Stimulated activated CD4-positive, alpha-beta T cell treated with anti-CD3 and anti-CD28 coated beads, Interleukin-1b, Interleukin-23, amount 100 ng/mL, for 4 hours (primary cell): ENCODE data around the gene OLIG1.
A peak's percentile ranks its signal among the peaks of the same experiment; 100 is the strongest.

ENCODE experiments used
- DNase-seq, 2 donors: peaks; one replicate each; pipeline ENCODE4 v3.0.0-alpha.2; 2020; ENCODE audit warnings: low read depth in 2 of 2

OLIG1 gene, protein sequence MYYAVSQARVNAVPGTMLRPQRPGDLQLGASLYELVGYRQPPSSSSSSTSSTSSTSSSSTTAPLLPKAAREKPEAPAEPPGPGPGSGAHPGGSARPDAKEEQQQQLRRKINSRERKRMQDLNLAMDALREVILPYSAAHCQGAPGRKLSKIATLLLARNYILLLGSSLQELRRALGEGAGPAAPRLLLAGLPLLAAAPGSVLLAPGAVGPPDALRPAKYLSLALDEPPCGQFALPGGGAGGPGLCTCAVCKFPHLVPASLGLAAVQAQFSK

DNA sequence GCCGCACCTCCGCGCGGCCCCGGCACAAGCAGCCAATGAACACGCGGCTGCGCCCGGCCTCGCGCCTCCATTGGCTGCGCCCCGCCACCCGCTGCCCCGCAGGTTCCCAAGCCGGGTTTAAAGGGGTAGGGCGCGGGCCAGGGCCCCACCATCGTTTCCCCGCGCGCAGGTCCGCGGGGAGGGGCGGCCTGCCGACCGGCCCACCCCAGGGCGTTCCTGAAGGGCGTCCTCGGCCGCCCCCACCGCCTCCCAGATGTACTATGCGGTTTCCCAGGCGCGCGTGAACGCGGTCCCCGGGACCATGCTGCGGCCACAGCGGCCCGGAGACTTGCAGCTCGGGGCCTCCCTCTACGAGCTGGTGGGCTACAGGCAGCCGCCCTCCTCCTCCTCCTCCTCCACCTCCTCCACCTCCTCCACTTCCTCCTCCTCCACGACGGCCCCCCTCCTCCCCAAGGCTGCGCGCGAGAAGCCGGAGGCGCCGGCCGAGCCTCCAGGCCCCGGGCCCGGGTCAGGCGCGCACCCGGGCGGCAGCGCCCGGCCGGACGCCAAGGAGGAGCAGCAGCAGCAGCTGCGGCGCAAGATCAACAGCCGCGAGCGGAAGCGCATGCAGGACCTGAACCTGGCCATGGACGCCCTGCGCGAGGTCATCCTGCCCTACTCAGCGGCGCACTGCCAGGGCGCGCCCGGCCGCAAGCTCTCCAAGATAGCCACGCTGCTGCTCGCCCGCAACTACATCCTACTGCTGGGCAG, at the start of gene OLIG1:
Gene OLIG1, plus strand, starts transcription at position 148 of the 750 bp plus-strand sequence. Its CDS starts 106 bp downstream, at position 254.
- peak in 1 of 2 donors; percentile 50 for DNase-seq

DNA sequence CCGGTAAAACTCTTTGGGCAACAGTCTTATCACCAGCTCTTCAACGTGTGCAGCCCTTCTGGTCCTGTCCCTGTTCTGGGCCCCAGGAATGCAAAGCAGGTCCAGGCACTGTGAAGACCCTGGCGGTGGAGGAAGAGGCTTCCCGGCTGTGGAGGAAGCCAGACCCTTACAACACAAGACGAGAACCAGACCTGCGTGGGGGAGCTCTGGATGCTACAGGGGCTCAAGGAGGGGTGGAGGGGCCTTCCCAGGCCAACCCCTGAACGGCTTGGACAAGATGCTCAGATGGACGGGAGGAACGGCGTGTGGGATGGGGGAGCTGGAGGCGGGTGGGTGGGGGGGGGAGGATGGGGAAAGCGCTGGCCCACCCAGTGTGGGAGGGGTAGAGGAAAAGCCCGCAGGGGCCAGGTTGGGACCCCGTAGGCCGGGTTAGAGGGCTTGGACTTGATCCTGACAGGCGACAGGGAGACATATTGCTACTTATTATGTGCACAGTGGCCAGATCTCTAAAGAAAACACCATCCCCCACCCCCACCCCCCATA, 49.3 kb upstream of the OLIG1 start:
- no peak for DNase-seq

DNA sequence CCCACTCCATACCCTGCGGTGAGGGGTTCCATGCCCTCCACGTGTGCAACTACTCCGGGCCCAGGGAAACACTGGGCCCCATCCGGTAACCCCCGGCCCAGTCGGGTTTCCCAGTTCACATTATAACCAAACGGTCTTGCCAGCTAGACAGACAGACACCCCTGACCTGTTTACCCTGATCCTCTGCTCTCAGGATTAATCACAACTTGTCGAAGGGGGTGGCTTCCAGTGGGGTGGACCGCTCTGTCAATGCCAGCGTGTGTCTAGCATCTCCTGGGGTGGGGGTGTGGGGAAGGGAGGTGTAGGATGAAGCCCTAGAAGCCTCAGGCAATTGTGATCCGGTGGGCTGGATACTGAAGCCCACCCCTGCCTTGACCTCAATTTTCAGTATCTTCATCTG, 48.8 kb upstream of the OLIG1 start:
- no peak for DNase-seq

DNA sequence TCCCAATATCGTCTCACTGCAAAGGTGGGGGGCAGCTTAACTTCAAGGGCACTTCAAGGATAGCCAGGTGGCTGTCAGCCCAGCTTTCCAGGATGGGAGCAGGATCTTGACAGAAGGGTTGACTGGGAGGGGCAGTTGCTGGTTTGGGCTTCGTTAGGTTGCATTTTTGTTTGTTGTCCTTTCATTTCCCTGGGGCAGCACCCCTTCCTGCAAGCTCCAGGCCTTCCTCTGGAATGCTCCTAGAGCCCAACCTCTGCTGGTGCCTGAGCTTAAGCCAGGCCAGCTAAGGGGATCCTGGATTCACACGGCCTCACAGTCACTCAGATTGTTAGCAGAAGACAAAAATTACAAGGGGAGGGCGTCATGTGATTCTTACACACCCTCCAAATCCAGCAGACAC, 48.3 kb upstream of the OLIG1 start:
- no peak for DNase-seq

DNA sequence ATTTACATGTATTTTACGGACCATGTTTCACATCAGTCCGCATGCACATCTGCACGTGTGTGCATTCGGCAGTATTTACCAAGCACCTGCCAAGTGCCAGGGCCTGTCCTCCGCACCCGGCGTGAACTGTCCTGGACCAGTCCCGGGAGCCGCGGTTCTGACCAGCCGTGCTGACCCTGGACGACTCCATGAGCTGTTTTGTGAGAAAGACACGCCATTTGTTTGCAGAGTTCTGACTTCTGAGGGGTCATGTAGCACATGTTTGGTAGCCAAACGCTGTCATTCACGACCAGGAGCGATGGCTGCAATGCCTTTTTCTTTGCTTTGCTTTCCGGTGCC, 47.5 kb upstream of the OLIG1 start:
- no peak for DNase-seq

DNA sequence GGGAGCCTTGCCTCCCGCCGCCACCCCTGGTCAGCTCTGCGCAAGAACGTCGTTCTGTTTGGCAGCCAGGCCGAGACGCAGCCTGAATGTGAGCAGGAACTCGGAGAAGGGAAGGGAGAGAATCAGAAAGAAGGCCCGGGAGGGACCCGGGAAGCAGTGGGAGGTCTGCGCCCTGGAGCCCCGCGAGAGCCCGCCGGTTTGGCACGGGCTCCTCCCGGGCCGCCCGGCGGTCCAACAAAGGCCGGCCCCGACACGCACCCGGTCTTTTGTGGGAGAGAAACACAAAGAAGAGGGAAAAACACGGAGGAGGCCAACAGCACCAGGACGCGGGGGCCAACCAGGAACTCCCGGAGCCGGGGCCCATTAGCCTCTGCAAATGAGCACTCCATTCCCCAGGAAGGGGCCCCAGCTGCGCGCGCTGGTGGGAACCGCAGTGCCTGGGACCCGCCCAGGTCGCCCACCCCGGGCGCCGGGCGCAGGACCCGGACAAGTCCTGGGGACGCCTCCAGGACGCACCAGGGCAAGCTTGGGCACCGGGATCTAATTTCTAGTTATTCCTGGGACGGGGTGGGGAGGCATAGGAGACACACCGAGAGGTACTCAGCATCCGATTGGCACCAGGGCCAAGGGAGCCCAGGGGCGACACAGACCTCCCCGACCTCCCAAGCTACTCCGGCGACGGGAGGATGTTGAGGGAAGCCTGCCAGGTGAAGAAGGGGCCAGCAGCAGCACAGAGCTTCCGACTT, 46.9 kb upstream of the OLIG1 start:
- DNase-seq, result no peak

DNA sequence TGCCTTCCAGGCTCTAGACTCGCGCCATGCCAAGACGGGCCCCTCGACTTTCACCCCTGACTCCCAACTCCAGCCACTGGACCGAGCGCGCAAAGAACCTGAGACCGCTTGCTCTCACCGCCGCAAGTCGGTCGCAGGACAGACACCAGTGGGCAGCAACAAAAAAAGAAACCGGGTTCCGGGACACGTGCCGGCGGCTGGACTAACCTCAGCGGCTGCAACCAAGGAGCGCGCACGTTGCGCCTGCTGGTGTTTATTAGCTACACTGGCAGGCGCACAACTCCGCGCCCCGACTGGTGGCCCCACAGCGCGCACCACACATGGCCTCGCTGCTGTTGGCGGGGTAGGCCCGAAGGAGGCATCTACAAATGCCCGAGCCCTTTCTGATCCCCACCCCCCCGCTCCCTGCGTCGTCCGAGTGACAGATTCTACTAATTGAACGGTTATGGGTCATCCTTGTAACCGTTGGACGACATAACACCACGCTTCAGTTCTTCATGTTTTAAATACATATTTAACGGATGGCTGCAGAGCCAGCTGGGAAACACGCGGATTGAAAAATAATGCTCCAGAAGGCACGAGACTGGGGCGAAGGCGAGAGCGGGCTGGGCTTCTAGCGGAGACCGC, 46.3 kb upstream of the OLIG1 start:
- no peak for DNase-seq

DNA sequence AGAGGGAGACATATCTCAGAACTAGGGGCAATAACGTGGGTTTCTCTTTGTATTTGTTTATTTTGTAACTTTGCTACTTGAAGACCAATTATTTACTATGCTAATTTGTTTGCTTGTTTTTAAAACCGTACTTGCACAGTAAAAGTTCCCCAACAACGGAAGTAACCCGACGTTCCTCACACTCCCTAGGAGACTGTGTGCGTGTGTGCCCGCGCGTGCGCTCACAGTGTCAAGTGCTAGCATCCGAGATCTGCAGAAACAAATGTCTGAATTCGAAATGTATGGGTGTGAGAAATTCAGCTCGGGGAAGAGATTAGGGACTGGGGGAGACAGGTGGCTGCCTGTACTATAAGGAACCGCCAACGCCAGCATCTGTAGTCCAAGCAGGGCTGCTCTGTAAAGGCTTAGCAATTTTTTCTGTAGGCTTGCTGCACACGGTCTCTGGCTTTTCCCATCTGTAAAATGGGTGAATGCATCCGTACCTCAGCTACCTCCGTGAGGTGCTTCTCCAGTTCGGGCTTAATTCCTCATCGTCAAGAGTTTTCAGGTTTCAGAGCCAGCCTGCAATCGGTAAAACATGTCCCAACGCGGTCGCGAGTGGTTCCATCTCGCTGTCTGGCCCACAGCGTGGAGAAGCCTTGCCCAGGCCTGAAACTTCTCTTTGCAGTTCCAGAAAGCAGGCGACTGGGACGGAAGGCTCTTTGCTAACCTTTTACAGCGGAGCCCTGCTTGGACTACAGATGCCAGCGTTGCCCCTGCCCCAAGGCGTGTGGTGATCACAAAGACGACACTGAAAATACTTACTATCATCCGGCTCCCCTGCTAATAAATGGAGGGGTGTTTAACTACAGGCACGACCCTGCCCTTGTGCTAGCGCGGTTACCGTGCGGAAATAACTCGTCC, 45.5 kb upstream of the OLIG1 start:
- no peak for DNase-seq

DNA sequence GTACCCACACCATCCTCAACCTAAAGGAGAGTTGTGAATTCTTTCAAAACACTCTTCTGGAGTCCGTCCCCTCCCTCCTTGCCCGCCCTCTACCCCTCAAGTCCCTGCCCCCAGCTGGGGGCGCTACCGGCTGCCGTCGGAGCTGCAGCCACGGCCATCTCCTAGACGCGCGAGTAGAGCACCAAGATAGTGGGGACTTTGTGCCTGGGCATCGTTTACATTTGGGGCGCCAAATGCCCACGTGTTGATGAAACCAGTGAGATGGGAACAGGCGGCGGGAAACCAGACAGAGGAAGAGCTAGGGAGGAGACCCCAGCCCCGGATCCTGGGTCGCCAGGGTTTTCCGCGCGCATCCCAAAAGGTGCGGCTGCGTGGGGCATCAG, 44.8 kb upstream of the OLIG1 start:
- no peak for DNase-seq

DNA sequence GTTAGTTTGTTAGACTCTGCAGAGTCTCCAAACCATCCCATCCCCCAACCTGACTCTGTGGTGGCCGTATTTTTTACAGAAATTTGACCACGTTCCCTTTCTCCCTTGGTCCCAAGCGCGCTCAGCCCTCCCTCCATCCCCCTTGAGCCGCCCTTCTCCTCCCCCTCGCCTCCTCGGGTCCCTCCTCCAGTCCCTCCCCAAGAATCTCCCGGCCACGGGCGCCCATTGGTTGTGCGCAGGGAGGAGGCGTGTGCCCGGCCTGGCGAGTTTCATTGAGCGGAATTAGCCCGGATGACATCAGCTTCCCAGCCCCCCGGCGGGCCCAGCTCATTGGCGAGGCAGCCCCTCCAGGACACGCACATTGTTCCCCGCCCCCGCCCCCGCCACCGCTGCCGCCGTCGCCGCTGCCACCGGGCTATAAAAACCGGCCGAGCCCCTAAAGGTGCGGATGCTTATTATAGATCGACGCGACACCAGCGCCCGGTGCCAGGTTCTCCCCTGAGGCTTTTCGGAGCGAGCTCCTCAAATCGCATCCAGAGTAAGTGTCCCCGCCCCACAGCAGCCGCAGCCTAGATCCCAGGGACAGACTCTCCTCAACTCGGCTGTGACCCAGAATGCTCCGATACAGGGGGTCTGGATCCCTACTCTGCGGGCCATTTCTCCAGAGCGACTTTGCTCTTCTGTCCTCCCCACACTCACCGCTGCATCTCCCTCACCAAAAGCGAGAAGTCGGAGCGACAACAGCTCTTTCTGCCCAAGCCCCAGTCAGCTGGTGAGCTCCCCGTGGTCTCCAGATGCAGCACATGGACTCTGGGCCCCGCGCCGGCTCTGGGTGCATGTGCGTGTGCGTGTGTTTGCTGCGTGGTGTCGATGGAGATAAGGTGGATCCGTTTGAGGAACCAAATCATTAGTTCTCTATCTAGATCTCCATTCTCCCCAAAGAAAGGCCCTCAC, 44.2 kb upstream of the OLIG1 start, which contains the start of gene OLIG2:
Gene OLIG2, plus strand, starts transcription at position 447 of the 954 bp plus-strand sequence. CDS start 928 bp downstream, outside the sequence.
- DNase-seq, result no peak

DNA sequence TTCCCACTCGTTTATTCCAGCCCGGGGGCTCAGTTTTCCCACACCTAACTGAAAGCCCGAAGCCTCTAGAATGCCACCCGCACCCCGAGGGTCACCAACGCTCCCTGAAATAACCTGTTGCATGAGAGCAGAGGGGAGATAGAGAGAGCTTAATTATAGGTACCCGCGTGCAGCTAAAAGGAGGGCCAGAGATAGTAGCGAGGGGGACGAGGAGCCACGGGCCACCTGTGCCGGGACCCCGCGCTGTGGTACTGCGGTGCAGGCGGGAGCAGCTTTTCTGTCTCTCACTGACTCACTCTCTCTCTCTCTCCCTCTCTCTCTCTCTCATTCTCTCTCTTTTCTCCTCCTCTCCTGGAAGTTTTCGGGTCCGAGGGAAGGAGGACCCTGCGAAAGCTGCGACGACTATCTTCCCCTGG, 43.5 kb upstream of the OLIG1 start:
- DNase-seq, result no peak

DNA sequence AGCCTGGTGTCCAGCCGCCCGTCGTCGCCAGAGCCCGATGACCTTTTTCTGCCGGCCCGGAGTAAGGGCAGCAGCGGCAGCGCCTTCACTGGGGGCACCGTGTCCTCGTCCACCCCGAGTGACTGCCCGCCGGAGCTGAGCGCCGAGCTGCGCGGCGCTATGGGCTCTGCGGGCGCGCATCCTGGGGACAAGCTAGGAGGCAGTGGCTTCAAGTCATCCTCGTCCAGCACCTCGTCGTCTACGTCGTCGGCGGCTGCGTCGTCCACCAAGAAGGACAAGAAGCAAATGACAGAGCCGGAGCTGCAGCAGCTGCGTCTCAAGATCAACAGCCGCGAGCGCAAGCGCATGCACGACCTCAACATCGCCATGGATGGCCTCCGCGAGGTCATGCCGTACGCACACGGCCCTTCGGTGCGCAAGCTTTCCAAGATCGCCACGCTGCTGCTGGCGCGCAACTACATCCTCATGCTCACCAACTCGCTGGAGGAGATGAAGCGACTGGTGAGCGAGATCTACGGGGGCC, 43.0 kb upstream of the OLIG1 start:
- no peak for DNase-seq

DNA sequence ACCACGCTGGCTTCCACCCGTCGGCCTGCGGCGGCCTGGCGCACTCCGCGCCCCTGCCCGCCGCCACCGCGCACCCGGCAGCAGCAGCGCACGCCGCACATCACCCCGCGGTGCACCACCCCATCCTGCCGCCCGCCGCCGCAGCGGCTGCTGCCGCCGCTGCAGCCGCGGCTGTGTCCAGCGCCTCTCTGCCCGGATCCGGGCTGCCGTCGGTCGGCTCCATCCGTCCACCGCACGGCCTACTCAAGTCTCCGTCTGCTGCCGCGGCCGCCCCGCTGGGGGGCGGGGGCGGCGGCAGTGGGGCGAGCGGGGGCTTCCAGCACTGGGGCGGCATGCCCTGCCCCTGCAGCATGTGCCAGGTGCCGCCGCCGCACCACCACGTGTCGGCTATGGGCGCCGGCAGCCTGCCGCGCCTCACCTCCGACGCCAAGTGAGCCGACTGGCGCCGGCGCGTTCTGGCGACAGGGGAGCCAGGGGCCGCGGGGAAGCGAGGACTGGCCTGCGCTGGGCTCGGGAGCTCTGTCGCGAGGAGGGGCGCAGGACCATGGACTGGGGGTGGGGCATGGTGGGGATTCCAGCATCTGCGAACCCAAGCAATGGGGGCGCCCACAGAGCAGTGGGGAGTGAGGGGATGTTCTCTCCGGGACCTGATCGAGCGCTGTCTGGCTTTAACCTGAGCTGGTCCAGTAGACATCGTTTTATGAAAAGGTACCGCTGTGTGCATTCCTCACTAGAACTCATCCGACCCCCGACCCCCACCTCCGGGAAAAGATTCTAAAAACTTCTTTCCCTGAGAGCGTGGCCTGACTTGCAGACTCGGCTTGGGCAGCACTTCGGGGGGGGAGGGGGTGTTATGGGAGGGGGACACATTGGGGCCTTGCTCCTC, 42.3 kb upstream of the OLIG1 start:
- no peak for DNase-seq

DNA sequence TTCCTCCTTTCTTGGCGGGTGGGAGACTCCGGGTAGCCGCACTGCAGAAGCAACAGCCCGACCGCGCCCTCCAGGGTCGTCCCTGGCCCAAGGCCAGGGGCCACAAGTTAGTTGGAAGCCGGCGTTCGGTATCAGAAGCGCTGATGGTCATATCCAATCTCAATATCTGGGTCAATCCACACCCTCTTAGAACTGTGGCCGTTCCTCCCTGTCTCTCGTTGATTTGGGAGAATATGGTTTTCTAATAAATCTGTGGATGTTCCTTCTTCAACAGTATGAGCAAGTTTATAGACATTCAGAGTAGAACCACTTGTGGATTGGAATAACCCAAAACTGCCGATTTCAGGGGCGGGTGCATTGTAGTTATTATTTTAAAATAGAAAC, 41.7 kb upstream of the OLIG1 start:
- no peak for DNase-seq

DNA sequence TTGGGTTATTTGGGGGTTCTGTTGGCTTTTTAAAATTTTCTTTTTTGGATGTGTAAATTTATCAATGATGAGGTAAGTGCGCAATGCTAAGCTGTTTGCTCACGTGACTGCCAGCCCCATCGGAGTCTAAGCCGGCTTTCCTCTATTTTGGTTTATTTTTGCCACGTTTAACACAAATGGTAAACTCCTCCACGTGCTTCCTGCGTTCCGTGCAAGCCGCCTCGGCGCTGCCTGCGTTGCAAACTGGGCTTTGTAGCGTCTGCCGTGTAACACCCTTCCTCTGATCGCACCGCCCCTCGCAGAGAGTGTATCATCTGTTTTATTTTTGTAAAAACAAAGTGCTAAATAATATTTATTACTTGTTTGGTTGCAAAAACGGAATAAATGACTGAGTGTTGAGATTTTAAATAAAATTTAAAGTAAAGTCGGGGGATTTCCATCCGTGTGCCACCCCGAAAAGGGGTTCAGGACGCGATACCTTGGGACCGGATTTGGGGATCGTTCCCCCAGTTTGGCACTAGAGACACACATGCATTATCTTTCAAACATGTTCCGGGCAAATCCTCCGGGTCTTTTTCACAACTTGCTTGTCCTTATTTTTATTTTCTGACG, 41.1 kb upstream of the OLIG1 start:
- peak in 1 of 2 donors; percentile 8 for DNase-seq

DNA sequence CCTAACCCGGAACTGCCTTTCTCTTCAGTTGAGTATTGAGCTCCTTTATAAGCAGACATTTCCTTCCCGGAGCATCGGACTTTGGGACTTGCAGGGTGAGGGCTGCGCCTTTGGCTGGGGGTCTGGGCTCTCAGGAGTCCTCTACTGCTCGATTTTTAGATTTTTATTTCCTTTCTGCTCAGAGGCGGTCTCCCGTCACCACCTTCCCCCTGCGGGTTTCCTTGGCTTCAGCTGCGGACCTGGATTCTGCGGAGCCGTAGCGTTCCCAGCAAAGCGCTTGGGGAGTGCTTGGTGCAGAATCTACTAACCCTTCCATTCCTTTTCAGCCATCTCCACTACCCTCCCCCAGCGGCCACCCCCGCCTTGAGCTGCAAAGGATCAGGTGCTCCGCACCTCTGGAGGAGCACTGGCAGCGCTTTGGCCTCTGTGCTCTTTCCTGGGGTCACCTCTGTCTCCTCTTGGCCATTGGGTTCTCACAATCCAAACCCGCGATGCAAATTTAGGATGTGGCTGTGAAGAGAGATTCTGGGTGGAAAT, 40.5 kb upstream of the OLIG1 start:
- DNase-seq, result no peak

DNA sequence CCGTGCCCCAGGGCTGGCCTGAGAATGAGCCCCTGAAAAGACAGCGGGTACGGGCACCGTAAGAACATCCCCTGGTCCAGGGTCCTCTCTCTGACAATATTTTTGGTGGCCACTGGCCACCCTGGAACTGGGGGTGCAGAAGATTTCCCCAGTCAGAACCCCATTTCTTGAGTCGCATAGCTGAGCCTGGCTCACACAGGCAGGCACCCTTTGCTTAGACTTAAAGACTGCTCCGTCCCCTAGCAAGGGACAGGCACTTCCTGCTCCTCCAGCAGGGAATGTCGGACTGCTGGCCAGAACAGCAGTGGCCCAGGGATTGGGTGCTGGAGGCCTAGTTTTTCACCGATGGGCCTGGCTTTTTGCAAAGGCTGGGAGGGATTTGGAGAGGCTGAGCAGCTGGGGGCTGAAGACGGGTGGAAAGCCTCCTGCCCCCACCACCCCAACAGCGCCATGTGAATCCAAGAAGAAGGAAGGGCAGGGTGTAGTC, 39.9 kb upstream of the OLIG1 start:
- no peak for DNase-seq

DNA sequence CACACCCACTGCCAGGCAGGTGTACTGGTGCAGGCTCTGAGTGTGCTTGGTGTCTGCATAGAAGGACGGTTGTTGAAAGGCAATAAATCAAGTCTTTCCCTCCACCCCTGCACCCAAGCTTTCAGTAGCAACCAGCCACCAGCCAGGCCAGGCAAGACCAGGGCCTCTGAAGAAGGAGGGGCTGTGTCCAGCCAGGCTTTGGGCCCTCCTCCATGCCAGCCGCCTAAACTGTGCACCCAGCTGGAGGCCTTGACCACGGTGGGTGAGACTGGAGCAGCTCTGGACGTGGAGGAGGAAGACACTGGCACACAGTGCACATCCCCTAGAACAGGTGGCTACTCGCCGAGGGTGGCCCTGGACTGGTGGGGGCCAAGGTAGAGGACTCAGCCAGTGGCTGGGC, 39.3 kb upstream of the OLIG1 start:
- DNase-seq, result no peak
